ENCODE data around the gene HSDL2. TPM values are rescaled to one million over a fixed set of nuclear protein-coding genes. Genes with fewer than 3 reads are reported as not detected.
A peak's percentile ranks its signal among the peaks of the same experiment; 100 is the strongest.
"Not testable (repeated sequence)": the region's sequence is repeated elsewhere in the genome, so short reads cannot be mapped to it uniquely, and the experiment has no call there.

The HSDL2 gene
- total RNA-seq, 1 donor from 2014 or later, result 22.9 TPM

- no peak for DNase-seq (ENCODE audit: low read depth, low spot score)
These were observed 13.3 kb upstream of the HSDL2 start for GRCh38 chr9:112366591-112366990.

DNA sequence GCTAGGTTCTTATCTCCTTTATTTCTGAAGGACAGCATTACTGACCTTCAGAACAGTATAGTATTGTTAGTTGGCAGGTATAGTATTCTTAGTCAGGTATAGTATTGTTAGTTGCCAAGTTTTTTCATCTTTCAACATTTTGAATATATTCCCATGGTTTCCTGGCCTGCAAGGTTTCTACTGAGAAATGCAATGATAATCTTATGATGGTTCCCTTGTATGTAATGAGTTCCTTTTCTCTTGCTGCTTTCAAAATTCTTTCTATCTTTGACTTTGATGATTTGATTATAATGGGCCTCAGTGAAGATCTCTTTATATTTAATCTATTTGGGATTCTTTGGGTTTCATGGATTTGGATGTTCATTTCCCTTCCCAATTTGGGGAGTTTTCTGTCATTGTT is 12.4 kb upstream of the HSDL2 start:
- DNase-seq (ENCODE audit: low read depth, low spot score), result no peak

DNA sequence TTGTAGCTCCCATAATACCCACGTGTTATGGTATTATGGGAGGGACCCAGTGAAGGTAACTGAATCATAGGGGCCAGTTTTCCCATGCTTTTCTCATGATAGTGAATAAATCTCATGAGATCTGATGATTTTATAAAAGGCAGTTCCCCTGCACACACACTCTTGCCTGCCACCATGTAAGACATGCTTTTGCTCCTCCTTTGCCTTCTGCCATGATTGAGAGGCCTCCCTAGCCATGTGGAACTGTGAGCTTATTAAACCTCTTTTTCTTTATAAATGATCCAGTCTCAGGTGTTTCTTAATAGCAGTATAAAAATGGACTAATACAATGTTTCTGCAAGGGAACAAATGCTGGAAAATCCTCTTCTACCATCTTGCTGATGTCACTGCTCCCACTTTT is 10.1 kb upstream of the HSDL2 start:
- DNase-seq (ENCODE audit: low read depth, low spot score), result no peak

GRCh38 chr9:112371060-112371459 is 8.8 kb upstream of the HSDL2 start:
- no peak for DNase-seq (ENCODE audit: low read depth, low spot score)

DNA sequence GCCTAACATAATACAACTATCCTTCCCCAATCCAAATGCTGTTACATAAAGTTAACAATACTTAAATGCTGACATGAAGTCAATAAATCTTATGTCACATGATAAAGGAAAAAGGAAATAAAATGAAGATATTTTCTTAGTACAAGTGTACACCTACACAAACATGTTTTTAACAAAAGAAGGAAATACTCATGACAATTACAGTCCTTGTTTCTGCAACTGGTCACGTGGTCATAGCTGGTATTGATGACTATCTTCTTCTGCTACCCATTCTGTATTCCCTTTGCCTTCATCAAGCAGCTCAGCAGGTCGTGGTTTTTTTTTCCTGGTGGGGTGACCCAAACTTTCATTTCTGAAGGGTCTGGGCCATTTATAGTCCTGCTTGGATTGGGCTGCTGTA is 6.2 kb upstream of the HSDL2 start:
- not testable (repeated sequence) for DNase-seq (ENCODE audit: low read depth, low spot score)

GRCh38 chr9:112374232-112374631 is 5.7 kb upstream of the HSDL2 start:
- DNase-seq (ENCODE audit: low read depth, low spot score), result not testable (repeated sequence)

DNA sequence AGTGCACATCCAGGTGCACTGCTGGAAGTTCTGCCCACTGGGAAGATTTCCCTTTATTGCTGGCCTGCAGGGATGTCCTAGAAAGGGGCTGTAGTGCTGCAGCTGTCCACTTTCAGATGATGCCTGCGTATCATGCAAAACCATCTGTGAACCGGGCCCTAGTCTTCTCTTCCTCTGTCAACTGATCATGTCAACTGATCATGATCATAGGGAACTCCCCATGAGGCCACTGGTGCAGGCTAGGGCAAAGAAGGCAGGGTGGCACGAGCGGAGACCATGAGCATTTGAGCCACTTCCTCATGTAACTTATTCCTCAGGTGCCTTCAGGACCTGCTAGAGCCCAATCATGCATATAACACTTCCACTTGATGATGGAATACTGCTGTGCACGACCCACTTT is 4.5 kb upstream of the HSDL2 start:
- DNase-seq (ENCODE audit: low read depth, low spot score), result no peak

DNA sequence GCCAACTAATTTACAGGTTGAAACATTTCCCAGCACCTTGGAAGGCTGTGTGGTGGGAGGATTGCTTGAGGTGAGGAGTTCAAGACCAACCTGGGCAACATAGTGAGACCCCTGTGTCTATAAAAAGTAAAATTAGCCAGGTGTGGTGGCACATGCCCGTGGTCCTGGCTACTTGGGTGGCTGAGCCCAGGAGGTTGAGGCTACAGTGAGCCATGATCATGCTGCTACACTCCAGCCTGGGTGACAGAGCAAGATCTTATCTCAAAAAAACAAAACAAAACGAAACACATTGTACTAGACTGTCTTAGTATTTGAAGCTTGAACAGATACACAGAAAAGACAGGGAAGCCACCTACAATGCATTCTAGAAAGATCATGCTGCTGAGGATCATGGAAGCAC is 2.8 kb upstream of the HSDL2 start:
- no peak for DNase-seq (ENCODE audit: low read depth, low spot score)

DNA sequence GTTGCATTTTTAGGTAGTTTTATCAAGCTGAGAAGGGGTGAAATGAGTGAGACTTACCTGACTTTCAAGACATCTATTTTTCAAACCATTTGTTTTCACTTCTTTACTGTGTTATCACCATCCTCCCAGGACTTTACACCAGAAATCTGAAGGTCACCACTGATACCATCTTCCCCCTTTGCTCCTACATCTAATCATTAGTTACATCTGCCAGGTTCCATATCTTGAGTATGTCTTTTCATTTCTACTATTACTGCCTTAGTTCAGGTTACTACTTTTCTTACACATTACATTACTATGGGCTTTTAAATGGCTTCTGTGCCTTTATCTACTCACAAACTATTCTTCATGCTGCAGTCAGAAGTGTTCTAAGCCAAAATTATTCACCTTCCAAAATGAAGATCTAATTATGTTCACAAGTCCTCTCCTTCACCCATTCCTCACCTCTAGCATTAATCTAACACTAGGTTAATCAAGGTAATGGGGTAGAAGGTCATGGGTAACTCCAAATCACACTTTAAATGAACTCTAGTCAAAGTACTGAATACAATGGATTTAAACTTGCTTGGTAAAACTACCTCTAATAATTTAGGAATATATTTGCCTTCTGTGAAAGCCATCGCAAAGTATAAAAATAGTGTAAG is 2.1 kb upstream of the HSDL2 start:
- no peak for DNase-seq (ENCODE audit: low read depth, low spot score)

DNA sequence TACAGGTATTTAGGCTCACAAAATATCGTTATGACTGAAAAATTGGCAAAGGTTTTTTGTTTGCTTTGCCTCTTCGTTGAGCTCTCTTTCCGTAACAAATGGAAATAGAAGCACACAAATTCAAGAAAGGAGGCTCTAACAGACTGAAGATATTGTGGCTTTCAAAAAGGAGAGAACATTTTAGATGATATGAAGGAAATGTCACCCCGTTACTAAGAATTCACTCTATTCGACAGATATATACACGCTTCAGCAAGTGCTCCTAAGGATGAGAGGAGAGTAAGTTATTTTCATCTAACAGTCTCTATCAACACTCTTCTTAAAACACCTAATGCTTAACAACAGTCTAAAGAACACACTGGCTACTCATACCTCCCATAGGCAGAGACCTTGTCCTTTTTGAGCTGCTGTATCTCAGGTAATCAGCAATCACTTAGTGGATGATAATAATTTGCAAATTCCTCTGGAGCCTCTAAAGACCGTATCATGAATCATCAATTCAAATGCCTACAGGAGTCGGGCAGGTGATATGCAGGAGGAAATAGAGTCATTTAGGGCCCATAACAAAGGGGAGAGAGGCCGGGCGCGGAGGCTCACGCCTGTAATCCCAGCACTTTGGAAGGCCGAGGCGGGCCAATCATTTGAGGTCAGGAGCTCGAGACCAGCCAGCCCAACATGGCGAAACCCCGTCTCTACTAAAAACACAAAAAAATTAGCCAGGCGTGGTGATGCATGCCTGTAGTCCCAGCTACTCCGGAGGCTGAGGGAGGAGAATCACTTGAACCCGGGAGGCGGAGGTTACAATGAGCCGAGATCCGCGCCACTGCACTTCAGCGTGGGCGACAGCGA is 1.4 kb upstream of the HSDL2 start:
- no peak for DNase-seq (ENCODE audit: low read depth, low spot score)

- peak; percentile 93 for DNase-seq (ENCODE audit: low read depth, low spot score)
These were observed 469 bp upstream of the HSDL2 start for GRCh38 chr9:112379177-112380101.

GRCh38 chr9:112380825-112381221 is 915 bp downstream of the HSDL2 start:
- DNase-seq (ENCODE audit: low read depth, low spot score), result no peak

GRCh38 chr9:112382066-112382465 is 2.2 kb downstream of the HSDL2 start:
- DNase-seq (ENCODE audit: low read depth, low spot score), result no peak

- no peak for DNase-seq (ENCODE audit: low read depth, low spot score)
These were observed 2.8 kb downstream of the HSDL2 start for GRCh38 chr9:112382501-112383364.

DNA sequence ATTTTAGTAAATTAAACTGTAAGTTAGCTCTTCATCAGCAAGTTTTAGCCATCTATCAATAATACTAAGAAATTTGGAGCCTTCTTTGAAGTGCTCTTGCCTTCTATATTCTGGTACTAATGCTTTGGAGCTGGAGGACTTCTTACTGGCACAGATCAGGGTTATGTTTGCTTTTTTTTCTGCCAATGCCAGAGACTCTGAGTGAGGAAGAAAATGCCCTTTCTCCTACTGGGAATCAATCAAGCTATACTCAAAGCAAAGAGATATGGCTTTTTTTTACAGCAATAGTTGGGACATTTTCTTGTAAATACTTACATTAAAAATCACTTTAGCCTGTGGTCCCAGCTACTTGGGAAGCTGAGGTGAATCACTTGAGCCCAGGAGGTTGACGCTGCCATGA is 4.3 kb downstream of the HSDL2 start:
- DNase-seq (ENCODE audit: low read depth, low spot score), result no peak

DNA sequence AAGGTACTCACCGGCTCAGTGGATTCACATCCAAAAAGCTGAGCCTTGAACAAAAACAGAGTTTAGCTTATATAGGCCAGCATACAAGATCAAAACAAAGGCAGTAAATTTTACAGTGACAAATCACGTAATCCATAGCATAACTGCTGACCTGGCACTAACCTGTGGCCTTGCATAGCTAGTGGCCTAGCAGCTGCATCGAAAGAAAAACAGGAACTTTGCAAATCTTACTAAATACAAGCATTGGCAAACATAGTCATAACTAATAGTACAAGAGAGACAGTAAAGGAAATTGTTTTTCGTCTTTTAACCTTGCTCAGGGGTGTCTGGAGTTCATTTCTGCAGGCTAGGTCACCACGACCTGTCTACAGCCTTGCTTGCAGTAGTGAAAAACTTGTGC is 4.8 kb downstream of the HSDL2 start:
- no peak for DNase-seq (ENCODE audit: low read depth, low spot score)

DNA sequence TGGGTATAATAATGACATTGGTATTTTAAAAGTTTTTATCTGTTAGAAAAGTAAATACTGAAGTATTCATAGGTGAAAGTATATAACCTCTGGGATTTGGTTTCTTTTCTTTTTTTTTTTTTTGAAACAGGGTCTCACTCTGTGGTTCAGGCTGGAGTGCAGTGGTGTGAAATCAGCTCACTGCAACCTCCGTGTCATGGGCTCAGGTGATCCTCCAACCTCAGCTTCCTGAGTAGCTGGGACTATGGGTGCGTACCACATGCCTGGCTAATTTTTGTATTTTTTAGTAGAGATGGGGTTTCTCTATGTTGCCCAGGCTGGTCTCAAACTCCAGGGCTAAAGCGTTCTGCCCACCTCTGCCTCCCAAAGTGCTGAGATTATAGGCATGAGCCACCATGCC is 7.2 kb downstream of the HSDL2 start:
- DNase-seq (ENCODE audit: low read depth, low spot score), result no peak

- not testable (repeated sequence) for DNase-seq (ENCODE audit: low read depth, low spot score)
These were observed 10.0 kb downstream of the HSDL2 start for GRCh38 chr9:112389897-112390296.

- DNase-seq (ENCODE audit: low read depth, low spot score), result not testable (repeated sequence)
These were observed 12.1 kb downstream of the HSDL2 start for GRCh38 chr9:112391936-112392560.

GRCh38 chr9:112393146-112393545 is 13.2 kb downstream of the HSDL2 start:
- not testable (repeated sequence) for DNase-seq (ENCODE audit: low read depth, low spot score)

All from pulmonary artery endothelial cell (primary cell).